Hepatocyte (in vitro differentiated cells): ENCODE measurements around the gene ZNF512B. TPM values are rescaled to one million over a fixed set of nuclear protein-coding genes. Genes with fewer than 3 reads are reported as not detected.
"Not testable (repeated sequence)": the region's sequence is repeated elsewhere in the genome, so short reads cannot be mapped to it uniquely, and the experiment has no call there.

Experiments
- DNase-seq: peaks from one replicate; pipeline ENCODE4 v3.0.0-alpha.2; 2016; ENCODE audit warnings: low spot score
- H2AFZ ChIP-seq: fragments of 200-600 bp; sonication (generic); 2 replicates; pipeline ENCODE4 v1.6.0; 2016; ENCODE audit warnings: antibody characterized with exemption, mild to moderate bottlenecking
- H3K27ac ChIP-seq: fragments of 200-600 bp; sonication (generic); 2 replicates; pipeline ENCODE4 v1.5.1; 2016; ENCODE audit warnings: mild to moderate bottlenecking
- H3K27me3 ChIP-seq: fragments of 200-600 bp; sonication (generic); 2 replicates; pipeline ENCODE4 v1.6.1; 2016
- H3K36me3 ChIP-seq: fragments of 200-600 bp; sonication (generic); replicated peaks from 2 replicates; pipeline ENCODE4 v1.5.1; 2016; ENCODE audit warnings: low read depth; ENCODE audit not compliant: insufficient read depth
- H3K4me1 ChIP-seq: fragments of 200-600 bp; sonication (generic); 2 replicates; pipeline ENCODE4 v1.5.1; 2016; ENCODE audit warnings: mild to moderate bottlenecking, moderate library complexity; ENCODE audit not compliant: insufficient read depth
- H3K4me2 ChIP-seq: fragments of 200-600 bp; sonication (generic); 2 replicates; pipeline ENCODE4 v1.6.0; 2016
- H3K4me3 ChIP-seq: fragments of 200-600 bp; sonication (generic); 2 replicates; pipeline ENCODE4 v1.5.1; 2016; ENCODE audit warnings: mild to moderate bottlenecking
- H3K79me2 ChIP-seq: fragments of 200-600 bp; sonication (generic); 2 replicates; pipeline ENCODE4 v1.6.0; 2017; ENCODE audit warnings: mild to moderate bottlenecking
- H3K9me2 ChIP-seq: fragments of 200-600 bp; sonication (generic); replicated peaks from 2 replicates; pipeline ENCODE4 v1.6.0; 2017; ENCODE audit warnings: mild to moderate bottlenecking; ENCODE audit not compliant: insufficient read depth
- H3K9me3 ChIP-seq: fragments of 200-600 bp; sonication (generic); 2 replicates; pipeline ENCODE4 v1.5.1; 2016; ENCODE audit warnings: low read depth, mild to moderate bottlenecking
- H4K20me1 ChIP-seq: fragments of 200-600 bp; sonication (generic); 2 replicates; pipeline ENCODE4 v1.6.0; 2016; ENCODE audit warnings: mild to moderate bottlenecking; ENCODE audit not compliant: insufficient read depth, poor library complexity, severe bottlenecking
- EZH2 ChIP-seq: fragments of 200-600 bp; sonication (generic); IDR thresholded peaks from 2 replicates; pipeline ENCODE4 v1.6.1; 2016; ENCODE audit warnings: antibody characterized with exemption, mild to moderate bottlenecking, borderline replicate concordance
- EZH2phosphoT487 ChIP-seq: fragments of 200-600 bp; sonication (generic); IDR thresholded peaks from one replicate; pipeline ENCODE4 v1.6.1; 2018; ENCODE audit warnings: antibody characterized with exemption, mild to moderate bottlenecking, low read depth, moderate library complexity; ENCODE audit not compliant: unreplicated experiment, severe bottlenecking
- WGBS: methylation state at CpG from one replicate; pipeline ENCODE4 v1.1.6; 2016; ENCODE audit warnings: low lambda C conversion rate; ENCODE audit errors: missing lambda C conversion rate; 5-methylcytosine and 5-hydroxymethylcytosine counted together
- polyA plus RNA-seq: library from polyadenylated mRNA; unstranded; fragments of >200 nt; fragmentation: Nextera tagmentation; extraction: Ambion mirVana; gene quantifications from 2 replicates; pipeline ENCODE4 v1.2.1, GENCODE V29; 2016
- total RNA-seq: library from RNA; depleted of rRNA; stranded (reverse); fragments of >200 nt; gene quantifications from 2 replicates; pipeline ENCODE4 v1.2.3, GENCODE V29; 2014
- TF ChIP-seq, protein P1 (sequence below): fragments of 200-600 bp; sonication (generic); IDR thresholded peaks from 2 replicates; pipeline ENCODE4 v1.5.1; 2016; ENCODE audit warnings: antibody characterized with exemption, mild to moderate bottlenecking; ENCODE audit not compliant: poor library complexity

ZNF512B gene
- total and polyA plus RNA-seq, 2 experiments from 2014 or later, result 10.1 to 13.5 TPM

DNA sequence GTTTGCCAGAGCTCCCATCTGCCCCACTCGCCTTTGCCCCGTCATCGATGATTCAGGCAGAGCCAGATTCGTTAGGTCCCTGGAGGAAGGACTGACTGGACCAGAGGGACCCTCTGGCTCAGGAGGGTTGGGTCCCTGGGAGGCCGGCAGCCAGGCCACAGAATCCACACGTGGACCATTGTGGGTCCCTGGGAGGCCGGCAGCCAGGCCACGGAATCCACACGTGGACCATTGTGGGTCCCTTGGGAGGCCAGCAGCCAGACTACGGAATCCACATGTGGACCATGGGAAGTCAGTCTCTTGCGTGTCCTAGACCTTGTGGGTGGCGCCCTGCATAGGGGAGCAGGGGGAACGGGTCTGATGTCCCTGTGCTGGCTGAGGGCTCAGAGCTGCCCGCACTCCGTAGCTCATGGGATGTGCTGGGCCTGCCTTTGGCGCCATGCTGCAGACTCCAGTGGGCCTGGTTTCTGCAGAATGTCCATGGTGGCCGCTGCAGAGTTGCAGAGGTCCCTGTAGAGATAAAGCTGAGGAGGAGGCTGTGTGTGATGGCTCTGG is 37.0 kb downstream of the ZNF512B start:
- Histone ChIP-seq H3K4me3 (no peak overlapping the region), H3K27ac (no peak overlapping the region), H3K36me3 (peaks cover 3% of the 10 kb centered on the region), H4K20me1 (peaks cover 10% of the 10 kb centered on the region), H3K4me2 (no peak overlapping the region), H3K9me2 (no peaks in the 10 kb centered on the region), H3K4me1 (no peaks in the 10 kb centered on the region), H3K79me2 (peaks cover 7% of the 10 kb centered on the region), H3K9me3 (no peaks in the 10 kb centered on the region), H2AFZ (no peak overlapping the region), H3K27me3 (no peaks in the 10 kb centered on the region)
- WGBS, result 96% methylated on average over 17 of the region's 17 CpGs
- TF ChIP-seq EZH2phosphoT487 (no peak), EZH2 (no peak)
- TF ChIP-seq, protein P1, sequence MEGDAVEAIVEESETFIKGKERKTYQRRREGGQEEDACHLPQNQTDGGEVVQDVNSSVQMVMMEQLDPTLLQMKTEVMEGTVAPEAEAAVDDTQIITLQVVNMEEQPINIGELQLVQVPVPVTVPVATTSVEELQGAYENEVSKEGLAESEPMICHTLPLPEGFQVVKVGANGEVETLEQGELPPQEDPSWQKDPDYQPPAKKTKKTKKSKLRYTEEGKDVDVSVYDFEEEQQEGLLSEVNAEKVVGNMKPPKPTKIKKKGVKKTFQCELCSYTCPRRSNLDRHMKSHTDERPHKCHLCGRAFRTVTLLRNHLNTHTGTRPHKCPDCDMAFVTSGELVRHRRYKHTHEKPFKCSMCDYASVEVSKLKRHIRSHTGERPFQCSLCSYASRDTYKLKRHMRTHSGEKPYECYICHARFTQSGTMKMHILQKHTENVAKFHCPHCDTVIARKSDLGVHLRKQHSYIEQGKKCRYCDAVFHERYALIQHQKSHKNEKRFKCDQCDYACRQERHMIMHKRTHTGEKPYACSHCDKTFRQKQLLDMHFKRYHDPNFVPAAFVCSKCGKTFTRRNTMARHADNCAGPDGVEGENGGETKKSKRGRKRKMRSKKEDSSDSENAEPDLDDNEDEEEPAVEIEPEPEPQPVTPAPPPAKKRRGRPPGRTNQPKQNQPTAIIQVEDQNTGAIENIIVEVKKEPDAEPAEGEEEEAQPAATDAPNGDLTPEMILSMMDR, result no peak
- no peak for DNase-seq

DNA sequence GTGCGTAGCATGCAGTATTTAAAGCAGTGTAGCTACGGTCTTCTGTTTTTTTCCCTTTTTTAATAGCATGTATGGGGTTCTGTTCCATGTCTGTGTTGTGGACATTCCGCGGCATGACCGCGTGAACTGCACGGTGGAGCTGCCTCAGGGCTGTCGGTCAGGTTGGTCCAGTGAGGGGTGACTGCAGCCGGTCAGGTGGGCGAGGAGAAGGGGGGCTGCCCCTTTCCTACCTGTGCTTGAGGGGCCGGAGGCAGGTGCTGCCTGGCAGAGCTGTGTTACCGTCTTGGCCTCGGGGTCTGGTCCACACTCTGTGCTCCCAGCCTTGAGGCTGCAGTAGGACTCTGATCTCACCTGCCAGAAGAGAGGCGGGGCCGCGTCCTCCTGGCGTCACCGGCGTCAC is 38.0 kb downstream of the ZNF512B start:
- Histone ChIP-seq H3K27me3 (no peaks in the 10 kb centered on the region), H3K79me2 (peaks cover 11% of the 10 kb centered on the region), H3K27ac (no peak overlapping the region), H3K36me3 (peaks cover 3% of the 10 kb centered on the region), H3K9me2 (no peaks in the 10 kb centered on the region), H4K20me1 (peaks cover 16% of the 10 kb centered on the region), H3K4me3 (no peak overlapping the region), H2AFZ (no peak overlapping the region), H3K4me1 (no peaks in the 10 kb centered on the region), H3K9me3 (no peaks in the 10 kb centered on the region), H3K4me2 (no peak overlapping the region)
- TF ChIP-seq EZH2, result no peak
- TF ChIP-seq, protein P1, result no peak
- no peak for TF ChIP-seq EZH2phosphoT487
- 93% methylated on average over 19 of the region's 19 CpGs for WGBS
- no peak for DNase-seq

DNA sequence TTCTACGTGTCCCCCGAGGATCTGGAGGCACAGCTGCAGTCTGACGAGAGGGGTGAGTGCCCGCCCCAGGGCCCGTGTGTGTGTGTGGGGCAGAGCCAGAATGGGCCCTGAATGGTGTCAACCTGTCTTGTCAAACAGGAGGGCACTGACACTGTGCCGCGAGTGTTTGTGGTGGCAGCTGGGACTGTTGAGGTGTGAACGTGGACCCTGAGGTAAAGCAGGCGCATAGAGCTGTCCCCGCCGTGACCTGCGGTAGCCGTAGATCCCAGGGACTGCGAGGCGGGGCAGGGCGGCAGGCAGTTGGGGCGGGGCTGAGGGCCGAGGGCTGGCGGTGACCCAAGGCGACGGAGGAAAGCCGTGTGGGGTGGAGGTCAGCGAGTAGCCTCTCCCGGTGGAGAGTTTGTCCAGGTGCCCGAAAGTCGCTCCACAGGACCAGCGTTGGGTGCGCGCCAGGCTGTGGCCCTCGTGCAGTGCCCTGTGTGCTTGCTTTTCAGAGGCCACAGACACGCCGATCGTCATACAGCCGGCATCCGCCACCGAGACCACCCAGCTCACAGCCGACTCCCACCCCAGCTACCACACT is 38.7 kb downstream of the ZNF512B start:
- peaks cover 19% of the 10 kb centered on the region for H4K20me1 ChIP-seq
- H3K9me2 ChIP-seq, result no peaks in the 10 kb centered on the region
- no peak for DNase-seq
- TF ChIP-seq EZH2phosphoT487 (no peak), EZH2 (no peak)
- TF ChIP-seq, protein P1, result no peak
- no peaks in the 10 kb centered on the region for H3K4me1 ChIP-seq
- peaks cover 16% of the 10 kb centered on the region for H3K79me2 ChIP-seq
- no peaks in the 10 kb centered on the region for H3K9me3 ChIP-seq
- H3K4me3 ChIP-seq, result no peak overlapping the region
- H3K27ac ChIP-seq, result no peak overlapping the region
- H3K27me3 ChIP-seq, result no peaks in the 10 kb centered on the region
- WGBS, result 91% methylated on average over 23 of the region's 37 CpGs
- H2AFZ ChIP-seq, result no peak overlapping the region
- H3K36me3 ChIP-seq, result peaks cover 3% of the 10 kb centered on the region
- no peak overlapping the region for H3K4me2 ChIP-seq

DNA sequence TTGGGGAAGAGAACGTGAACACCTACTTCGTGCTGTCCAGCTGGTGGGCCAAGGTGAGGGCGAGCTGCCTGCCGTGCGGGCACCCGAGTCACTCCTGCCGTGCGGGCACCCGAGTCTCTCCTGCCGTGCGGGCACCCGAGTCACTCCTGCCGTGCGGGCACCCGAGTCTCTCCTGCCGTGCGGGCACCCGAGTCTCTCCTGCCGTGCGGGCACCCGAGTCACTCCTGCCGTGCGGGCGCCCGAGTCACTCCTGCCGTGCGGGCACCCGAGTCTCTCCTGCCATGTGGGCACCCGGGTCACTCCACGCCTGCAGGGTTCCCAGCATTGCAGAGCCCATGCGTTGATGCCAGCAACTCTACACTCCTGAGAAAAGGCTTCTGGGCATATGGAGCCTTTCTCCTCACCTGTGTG is 40.3 kb downstream of the ZNF512B start:
- 98% methylated on average over 8 of the region's 31 CpGs for WGBS
- H3K36me3 ChIP-seq, H2AFZ ChIP-seq, DNase-seq, H3K9me3 ChIP-seq, H3K4me3 ChIP-seq, H3K9me2 ChIP-seq, H3K4me2 ChIP-seq, H3K4me1 ChIP-seq, H3K27me3 ChIP-seq, H3K27ac ChIP-seq: not testable (repeated sequence)
- Histone ChIP-seq H4K20me1 (peaks cover 22% of the 10 kb centered on the region), H3K79me2 (peaks cover 32% of the 10 kb centered on the region)
